ENCODE data around the gene PLD6.
"Not testable (repeated sequence)": the region's sequence is repeated elsewhere in the genome, so short reads cannot be mapped to it uniquely, and the experiment has no call there.

PLD6 gene

GRCh38 chr17:17173921-17174320 is 32.2 kb downstream of the PLD6 start:
- DNase-seq: no peak

DNA sequence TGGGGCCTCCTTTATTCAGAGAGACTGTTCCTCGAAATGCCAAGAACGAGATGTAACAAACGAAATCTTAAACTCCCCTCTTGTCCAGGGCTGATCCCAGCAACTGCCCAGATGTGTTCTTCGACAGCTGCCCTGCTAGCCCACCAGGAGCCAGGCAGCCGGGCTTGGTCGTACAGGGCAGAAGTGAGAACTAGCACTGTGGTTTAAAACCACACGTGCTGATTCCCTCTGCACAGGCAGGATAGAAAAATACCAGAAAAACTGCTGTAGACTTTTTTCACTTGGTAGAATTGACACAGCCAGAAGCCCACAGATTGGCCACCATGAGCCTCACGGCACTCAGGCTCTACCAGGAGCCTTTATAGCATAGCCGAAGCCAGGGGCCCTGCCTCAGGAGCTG is 33.1 kb downstream of the PLD6 start:
- no peak for DNase-seq

DNA sequence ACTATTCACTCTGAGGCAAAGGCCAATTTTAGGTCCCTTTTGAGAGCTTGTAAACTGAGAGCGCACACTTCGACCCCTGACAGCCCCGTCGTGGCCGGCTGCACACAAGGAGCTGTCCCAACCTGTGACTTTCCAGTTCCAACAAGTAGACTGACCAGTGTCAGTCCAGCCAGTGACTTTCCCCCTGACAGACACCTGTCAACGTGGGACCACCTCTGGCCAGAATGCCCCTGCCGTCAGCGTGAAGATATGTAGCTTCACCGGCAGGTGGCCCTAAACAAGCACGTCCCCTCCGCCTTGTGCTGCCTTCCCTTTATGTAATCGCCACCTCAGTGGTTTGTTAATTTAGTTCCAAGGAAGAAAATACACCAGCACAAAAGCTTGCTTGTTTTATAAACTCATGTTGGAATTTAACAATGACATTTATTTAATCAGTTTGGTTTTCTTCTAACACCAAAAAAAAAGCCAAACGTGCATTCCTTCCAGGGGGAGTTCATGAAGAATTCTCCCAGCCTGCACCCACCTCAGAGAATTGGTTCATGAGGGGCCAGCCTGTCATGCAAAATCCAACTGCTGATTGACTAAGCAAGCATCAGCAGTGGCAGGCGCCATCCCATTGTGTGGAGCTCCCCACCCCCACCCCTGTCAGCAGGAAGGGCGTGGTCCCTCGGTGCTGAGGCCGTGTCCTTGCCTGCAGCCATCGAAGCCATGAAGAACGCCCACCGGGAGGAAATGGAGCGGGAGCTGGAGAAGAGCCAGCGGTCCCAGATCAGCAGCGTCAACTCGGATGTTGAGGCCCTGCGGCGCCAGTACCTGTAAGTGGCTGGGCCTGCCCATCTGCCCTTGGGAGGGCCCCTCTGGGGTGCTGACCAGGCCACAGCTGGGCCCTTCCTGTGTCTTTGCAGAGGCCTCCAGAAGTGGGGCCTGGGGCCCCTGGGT is 33.9 kb downstream of the PLD6 start:
- no peak for DNase-seq

GRCh38 chr17:17171186-17171585 is 34.9 kb downstream of the PLD6 start:
- no peak for DNase-seq

GRCh38 chr17:17170346-17170985 is 35.7 kb downstream of the PLD6 start:
- no peak for DNase-seq

GRCh38 chr17:17169396-17169795 is 36.7 kb downstream of the PLD6 start:
- no peak for DNase-seq

DNA sequence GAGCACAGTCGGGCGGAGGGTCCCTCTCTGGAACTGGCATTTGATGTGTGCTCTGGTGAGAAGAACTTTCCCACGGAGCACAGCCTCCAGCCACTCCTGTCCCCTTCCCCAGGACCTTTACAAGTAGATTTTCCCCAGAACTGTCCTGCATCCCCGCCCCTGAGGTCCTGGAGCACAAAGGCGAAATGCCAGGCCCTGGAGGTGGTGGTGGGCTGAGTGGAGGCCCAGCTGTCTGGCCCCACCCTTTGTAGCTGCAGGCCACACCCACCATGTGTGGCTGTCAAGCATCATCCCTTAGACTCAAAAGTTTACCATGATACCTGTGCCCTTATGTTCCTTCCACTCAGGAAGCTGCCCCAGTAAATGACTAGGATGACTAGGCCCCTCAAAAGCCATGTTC is 37.7 kb downstream of the PLD6 start:
- no peak for DNase-seq

GRCh38 chr17:17167986-17168385 is 38.1 kb downstream of the PLD6 start:
- DNase-seq: no peak

GRCh38 chr17:17167356-17167755 is 38.8 kb downstream of the PLD6 start:
- DNase-seq: no peak

GRCh38 chr17:17166446-17166845 is 39.7 kb downstream of the PLD6 start:
- no peak for DNase-seq

GRCh38 chr17:17165666-17166308 is 40.3 kb downstream of the PLD6 start:
- no peak for DNase-seq

DNA sequence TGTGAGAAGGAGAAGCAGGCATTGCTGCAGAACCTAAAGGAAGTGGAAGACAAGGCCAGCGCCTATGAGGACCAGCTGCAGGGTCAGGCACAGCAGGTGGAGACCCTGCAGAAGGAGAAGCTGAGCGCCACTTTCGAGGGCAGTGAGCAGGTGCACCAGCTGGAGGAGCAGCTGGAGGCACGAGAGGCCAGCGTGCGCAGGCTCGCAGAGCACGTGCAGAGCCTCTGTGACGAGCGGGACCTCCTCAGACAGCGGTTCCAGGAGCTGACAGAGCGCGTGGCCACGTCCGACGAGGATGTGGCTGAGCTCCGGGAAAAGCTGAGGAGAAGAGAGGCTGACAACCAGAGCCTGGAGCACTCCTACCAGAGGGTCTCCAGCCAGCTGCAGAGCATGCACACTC is 41.5 kb downstream of the PLD6 start:
- DNase-seq: no peak

DNA sequence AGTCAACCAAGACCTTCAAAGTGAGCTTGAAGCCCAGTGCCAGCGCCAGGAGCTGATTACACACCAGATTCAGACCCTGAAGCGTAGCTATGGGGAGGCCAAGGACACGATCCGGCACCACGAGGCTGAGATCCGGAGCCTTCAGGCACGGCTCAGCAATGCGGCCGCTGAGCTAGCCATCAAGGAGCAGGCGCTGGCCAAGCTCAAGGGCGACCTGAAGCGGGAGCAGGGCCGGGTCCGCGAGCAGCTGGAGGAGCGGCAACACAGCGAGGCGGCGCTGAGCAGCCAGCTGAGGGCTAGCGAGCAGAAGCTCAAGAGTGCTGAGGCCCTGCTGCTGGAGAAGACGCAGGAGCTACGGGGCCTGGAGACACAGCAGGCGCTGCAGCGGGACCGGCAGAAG is 42.0 kb downstream of the PLD6 start:
- no peak for DNase-seq

GRCh38 chr17:17161759-17162158 is 44.4 kb downstream of the PLD6 start:
- no peak for DNase-seq

DNA sequence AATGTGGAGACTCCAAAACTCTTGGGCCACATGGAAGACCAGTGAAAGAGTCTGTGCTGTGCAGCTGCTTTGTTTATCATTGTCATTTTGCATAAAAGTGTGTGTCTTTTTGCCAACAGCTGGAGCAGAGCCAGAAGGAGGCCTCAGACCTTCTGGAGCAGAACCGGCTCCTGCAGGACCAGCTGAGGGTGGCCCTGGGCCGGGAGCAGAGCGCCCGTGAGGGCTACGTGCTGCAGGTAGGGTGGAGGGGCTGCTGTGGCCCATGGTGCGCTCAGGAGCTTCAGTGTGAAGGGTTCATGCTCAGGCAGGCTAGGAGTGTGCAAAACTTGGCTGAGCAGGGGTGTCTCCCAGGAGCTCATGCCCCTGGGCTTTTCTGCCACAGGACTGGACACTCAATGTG is 45.0 kb downstream of the PLD6 start:
- DNase-seq: no peak

- DNase-seq: no peak
Measured at GRCh38 chr17:17159571-17159970, 46.6 kb downstream of the PLD6 start.

- not testable (repeated sequence) for DNase-seq
Measured at GRCh38 chr17:17158506-17158905, 47.6 kb downstream of the PLD6 start.

- DNase-seq: no peak
Measured at GRCh38 chr17:17157041-17157440, 49.1 kb downstream of the PLD6 start.

GRCh38 chr17:17156511-17156910 is 49.6 kb downstream of the PLD6 start:
- no peak for DNase-seq

GRCh38 chr17:17156107-17156506 is 50.0 kb downstream of the PLD6 start:
- no peak for DNase-seq

GRCh38 chr17:17155568-17155967 is 50.6 kb downstream of the PLD6 start:
- DNase-seq: no peak

GRCh38 chr17:17154981-17155380 is 51.2 kb downstream of the PLD6 start:
- no peak for DNase-seq

- DNase-seq: no peak
Measured at GRCh38 chr17:17154556-17154955, 51.6 kb downstream of the PLD6 start.

- DNase-seq: no peak
Measured at GRCh38 chr17:17153709-17154108, 52.4 kb downstream of the PLD6 start.
